ENCODE data around the gene STRIP2.

GRCh38 chr7:129522088-129522970, 88.1 kb downstream of the STRIP2 start:
- TF ChIP-seq CTCF (conservative IDR thresholded peaks at IDR 0.05; ENCODE audit: low read length) (no peak), EZH2phosphoT487 (IDR thresholded peaks at IDR 0.05; ENCODE audit: borderline replicate concordance, low read depth, low read length) (no peak)

All from OCI-LY7 (cell line).